ENCODE results near the gene ADAT1. TPM values are rescaled to one million over a fixed set of nuclear protein-coding genes. Genes with fewer than 3 reads are reported as not detected.
"Not testable (repeated sequence)": the region's sequence is repeated elsewhere in the genome, so short reads cannot be mapped to it uniquely, and the experiment has no call there.

ADAT1 gene
- total and polyA plus RNA-seq, 9 donors, result 9.5 to 59.8 (median 27.7) TPM

- no peak overlapping the region for H3K27ac ChIP-seq
- DNase-seq, result no peak
- no peaks in the 10 kb centered on the region for H3K27me3 ChIP-seq
- 88 to 96% (median 95%) methylated on average over 6 of the region's 6 CpGs for WGBS, 3 donors
- no peak overlapping the region for H3K4me3 ChIP-seq
- intact Hi-C loops (cut with DNase I), result loop anchor here in 1 of 4 donors (5.0 kb wide), 1 partner anchor 1467 kb away; no protein-coding TSS in a partner anchor
- H3K4me1 ChIP-seq (ENCODE audit: insufficient read depth), result no peaks in the 10 kb centered on the region
- TF ChIP-seq EP300 (IDR thresholded peaks at IDR 0.05), result no peak
- TF ChIP-seq POLR2A (IDR thresholded peaks at IDR 0.05), result no peak
- no peak for TF ChIP-seq CTCF (IDR thresholded peaks at IDR 0.05)
- H3K36me3 ChIP-seq, result peaks cover 3% of the 10 kb centered on the region
- H3K9me3 ChIP-seq, result no peaks in the 10 kb centered on the region
Measured at GRCh38 chr16:75599452-75600277, 23.4 kb downstream of the ADAT1 start.

- Histone ChIP-seq H3K9me3 (no peaks in the 10 kb centered on the region), H3K27ac (no peak overlapping the region), H3K4me3 (no peak overlapping the region), H3K36me3 (no peaks in the 10 kb centered on the region), H3K4me1 (ENCODE audit: insufficient read depth) (no peaks in the 10 kb centered on the region), H3K27me3 (no peaks in the 10 kb centered on the region)
- DNase-seq, result no peak
- TF ChIP-seq CTCF (IDR thresholded peaks at IDR 0.05), result no peak
- no peak for TF ChIP-seq EP300 (IDR thresholded peaks at IDR 0.05)
- TF ChIP-seq POLR2A (IDR thresholded peaks at IDR 0.05), result no peak
- intact Hi-C loops (cut with DNase I), result no loop called here
- WGBS, 3 donors, result 79 to 82% (median 82%) methylated on average over 17 of the region's 17 CpGs
Measured at GRCh38 chr16:75593825-75594820, 29.0 kb downstream of the ADAT1 start.

GRCh38 chr16:75593308-75593707 lies 29.8 kb downstream of the ADAT1 start:
- H3K36me3 ChIP-seq, result no peaks in the 10 kb centered on the region
- H3K4me3 ChIP-seq, result no peak overlapping the region
- no peak for TF ChIP-seq EP300 (IDR thresholded peaks at IDR 0.05)
- no peak for TF ChIP-seq POLR2A (IDR thresholded peaks at IDR 0.05)
- no peak for TF ChIP-seq CTCF (IDR thresholded peaks at IDR 0.05)
- no peak for DNase-seq
- no peaks in the 10 kb centered on the region for H3K4me1 ChIP-seq (ENCODE audit: insufficient read depth)
- no peak overlapping the region for H3K27ac ChIP-seq
- no peaks in the 10 kb centered on the region for H3K27me3 ChIP-seq
- WGBS, 3 donors, result 85 to 90% (median 87%) methylated on average over 6 of the region's 6 CpGs
- no peaks in the 10 kb centered on the region for H3K9me3 ChIP-seq
- intact Hi-C loops (cut with DNase I), result no loop called here

GRCh38 chr16:75591927-75592326 lies 31.2 kb downstream of the ADAT1 start:
- H3K27ac ChIP-seq; intact Hi-C loops (cut with DNase I); DNase-seq; H3K9me3 ChIP-seq; H3K36me3 ChIP-seq; H3K4me1 ChIP-seq (ENCODE audit: insufficient read depth); H3K27me3 ChIP-seq; H3K4me3 ChIP-seq: not testable (repeated sequence)
- WGBS, 3 donors, result 14 to 24% (median 21%) methylated on average over 7 to 9 of the region's 9 CpGs
